HG03103 (cell line): ENCODE data around the gene MYO1C.
"Not testable (repeated sequence)": the region's sequence is repeated elsewhere in the genome, so short reads cannot be mapped to it uniquely, and the experiment has no call there.

Experiments used
- ATAC-seq: cut with Tn5 transposase; IDR thresholded peaks from one replicate; pipeline ENCODE4 v1.9.1; 2021; ENCODE audit warnings: low read depth; ENCODE audit not compliant: unreplicated experiment

Gene MYO1C

GRCh38 chr17:1467258-1467657 is 25.2 kb downstream of the MYO1C start:
- ATAC-seq = no peak

- ATAC-seq = no peak
Measured at GRCh38 chr17:1464186-1464585, 28.3 kb downstream of the MYO1C start.

- no peak for ATAC-seq
Measured at GRCh38 chr17:1462164-1463112, 30.0 kb downstream of the MYO1C start.

- ATAC-seq = no peak
Measured at GRCh38 chr17:1461198-1461944, 31.1 kb downstream of the MYO1C start.

GRCh38 chr17:1460233-1460632 is 32.3 kb downstream of the MYO1C start:
- no peak for ATAC-seq

GRCh38 chr17:1455797-1456599 is 36.5 kb downstream of the MYO1C start, which contains the start of gene CRK:
CRK (minus strand) TSS chr17:1456232; CDS start chr17:1456117, 115 bp downstream.
- peak; percentile 77 for ATAC-seq

- peak; percentile 15 for ATAC-seq
Measured at GRCh38 chr17:1455291-1455796, 37.1 kb downstream of the MYO1C start.

- no peak for ATAC-seq
Measured at GRCh38 chr17:1454541-1454940, 37.9 kb downstream of the MYO1C start.

GRCh38 chr17:1453694-1454093 is 38.8 kb downstream of the MYO1C start:
- not testable (repeated sequence) for ATAC-seq

GRCh38 chr17:1452836-1453235 is 39.6 kb downstream of the MYO1C start:
- no peak for ATAC-seq

GRCh38 chr17:1450261-1450660 is 42.2 kb downstream of the MYO1C start:
- ATAC-seq = not testable (repeated sequence)

- no peak for ATAC-seq
Measured at GRCh38 chr17:1449412-1449967, 43.0 kb downstream of the MYO1C start.

- ATAC-seq = no peak
Measured at GRCh38 chr17:1447052-1447451, 45.4 kb downstream of the MYO1C start.

- ATAC-seq = no peak
Measured at GRCh38 chr17:1446201-1446600, 46.3 kb downstream of the MYO1C start.

- not testable (repeated sequence) for ATAC-seq
Measured at GRCh38 chr17:1445695-1446094, 46.8 kb downstream of the MYO1C start.

- ATAC-seq = not testable (repeated sequence)
Measured at GRCh38 chr17:1442721-1443120, 49.8 kb downstream of the MYO1C start.

- ATAC-seq = no peak
Measured at GRCh38 chr17:1442187-1442586, 50.3 kb downstream of the MYO1C start.

GRCh38 chr17:1440921-1441320 is 51.6 kb downstream of the MYO1C start:
- no peak for ATAC-seq

GRCh38 chr17:1438593-1439083 is 53.8 kb downstream of the MYO1C start:
- no peak for ATAC-seq

- no peak for ATAC-seq
Measured at GRCh38 chr17:1435326-1435725, 57.2 kb downstream of the MYO1C start.
